LNCaP clone FGC (cell line): ENCODE measurements around the gene SGMS1.

Experiments
- DNase-seq: peaks from one replicate; pipeline ENCODE4 v3.0.0-alpha.2; 2011; ENCODE audit warnings: low read depth
- H3K4me3 ChIP-seq: 2 replicates; pipeline ENCODE4 v1.5.1; 2011; ENCODE audit warnings: mild to moderate bottlenecking, low read depth, low read length, control low read depth
- TF ChIP-seq, protein P1 (sequence below): IDR thresholded peaks from 2 replicates; pipeline ENCODE4 v1.5.1; 2012; ENCODE audit warnings: mild to moderate bottlenecking; ENCODE audit not compliant: control insufficient read depth, insufficient read depth; ENCODE audit errors: extremely low read depth

Gene SGMS1

GRCh38 chr10:50350366-50350765 is 273.4 kb downstream of the SGMS1 start:
- no peak overlapping the region for H3K4me3 ChIP-seq
- TF ChIP-seq, protein P1, sequence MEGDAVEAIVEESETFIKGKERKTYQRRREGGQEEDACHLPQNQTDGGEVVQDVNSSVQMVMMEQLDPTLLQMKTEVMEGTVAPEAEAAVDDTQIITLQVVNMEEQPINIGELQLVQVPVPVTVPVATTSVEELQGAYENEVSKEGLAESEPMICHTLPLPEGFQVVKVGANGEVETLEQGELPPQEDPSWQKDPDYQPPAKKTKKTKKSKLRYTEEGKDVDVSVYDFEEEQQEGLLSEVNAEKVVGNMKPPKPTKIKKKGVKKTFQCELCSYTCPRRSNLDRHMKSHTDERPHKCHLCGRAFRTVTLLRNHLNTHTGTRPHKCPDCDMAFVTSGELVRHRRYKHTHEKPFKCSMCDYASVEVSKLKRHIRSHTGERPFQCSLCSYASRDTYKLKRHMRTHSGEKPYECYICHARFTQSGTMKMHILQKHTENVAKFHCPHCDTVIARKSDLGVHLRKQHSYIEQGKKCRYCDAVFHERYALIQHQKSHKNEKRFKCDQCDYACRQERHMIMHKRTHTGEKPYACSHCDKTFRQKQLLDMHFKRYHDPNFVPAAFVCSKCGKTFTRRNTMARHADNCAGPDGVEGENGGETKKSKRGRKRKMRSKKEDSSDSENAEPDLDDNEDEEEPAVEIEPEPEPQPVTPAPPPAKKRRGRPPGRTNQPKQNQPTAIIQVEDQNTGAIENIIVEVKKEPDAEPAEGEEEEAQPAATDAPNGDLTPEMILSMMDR, result no peak
- no peak for DNase-seq

DNA sequence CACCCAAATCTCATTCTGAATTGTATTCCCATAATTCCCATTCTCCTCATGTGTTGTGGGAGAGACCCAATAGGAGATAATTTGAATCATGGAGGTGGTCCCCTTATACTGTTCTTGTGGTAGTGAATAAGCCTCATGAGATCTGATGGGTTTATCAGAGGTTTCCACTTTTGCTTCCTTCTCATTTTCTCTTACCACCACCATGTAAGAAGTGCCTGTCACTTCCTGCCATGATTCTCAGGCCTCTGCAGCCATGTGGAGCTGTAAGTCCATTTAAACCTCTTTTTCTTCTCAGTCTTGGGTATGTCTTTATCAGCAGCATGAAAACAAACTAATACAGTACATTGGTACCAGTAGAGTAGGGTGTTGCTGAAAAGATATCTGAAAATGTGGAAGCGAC is 274.2 kb downstream of the SGMS1 start:
- no peak for DNase-seq
- TF ChIP-seq, protein P1, result no peak
- H3K4me3 ChIP-seq, result no peak overlapping the region

DNA sequence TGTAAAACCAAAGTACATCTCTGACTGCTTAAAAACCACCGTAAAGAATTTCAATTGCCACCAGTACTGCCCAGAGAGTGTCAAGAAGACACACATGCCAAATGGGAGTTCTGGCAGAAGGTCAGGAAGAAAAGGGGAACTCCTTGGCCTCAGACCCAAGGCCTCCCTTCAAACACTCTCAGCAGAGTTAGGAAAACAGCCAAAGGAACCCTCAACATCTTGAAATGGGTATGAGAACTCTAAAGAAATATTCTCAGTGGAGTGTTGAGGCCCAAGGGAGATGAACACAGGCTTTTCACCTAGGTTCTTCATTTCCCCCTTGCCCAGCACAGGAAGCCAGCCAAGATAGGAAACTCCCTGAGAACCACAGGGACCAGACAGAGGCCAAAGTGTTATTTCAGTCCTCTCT is 276.4 kb downstream of the SGMS1 start:
- H3K4me3 ChIP-seq, result no peak overlapping the region
- DNase-seq, result no peak
- TF ChIP-seq, protein P1, result no peak

- TF ChIP-seq, protein P1, result no peak
- no peak overlapping the region for H3K4me3 ChIP-seq
- no peak for DNase-seq
Measured at GRCh38 chr10:50346942-50347341, 276.8 kb downstream of the SGMS1 start.

- TF ChIP-seq, protein P1, result no peak
- no peak for DNase-seq
- H3K4me3 ChIP-seq, result no peak overlapping the region
Measured at GRCh38 chr10:50345545-50345944, 278.2 kb downstream of the SGMS1 start.

GRCh38 chr10:50343702-50344331 is 279.9 kb downstream of the SGMS1 start:
- no peak for DNase-seq
- H3K4me3 ChIP-seq, result no peak overlapping the region
- TF ChIP-seq, protein P1, result no peak

GRCh38 chr10:50341987-50342386 is 281.8 kb downstream of the SGMS1 start:
- DNase-seq, result no peak
- TF ChIP-seq, protein P1, result no peak
- H3K4me3 ChIP-seq, result no peak overlapping the region
